GM10266 (cell line): ENCODE results near the gene FHL1.
"Not testable (repeated sequence)": the region's sequence is repeated elsewhere in the genome, so short reads cannot be mapped to it uniquely, and the experiment has no call there.

Experiments used
- DNase-seq: peaks from one replicate; pipeline ENCODE4 v3.0.0; 2012; ENCODE audit errors: extremely low spot score
- CTCF ChIP-seq: IDR thresholded peaks from 2 replicates; pipeline ENCODE4 v1.5.1; 2012; ENCODE audit warnings: mild to moderate bottlenecking, low read depth; ENCODE audit not compliant: control insufficient read depth, insufficient read depth; ENCODE audit errors: missing control alignments

Gene FHL1

GRCh38 chrX:136227074-136227473 lies 79.7 kb downstream of the FHL1 start:
- no peak for DNase-seq
- no peak for TF ChIP-seq CTCF

- TF ChIP-seq CTCF = no peak
- peak; percentile 6 for DNase-seq
These were observed 80.9 kb downstream of the FHL1 start for GRCh38 chrX:136227948-136228838.

- no peak for TF ChIP-seq CTCF
- DNase-seq = peak; percentile 9
These were observed 81.5 kb downstream of the FHL1 start for GRCh38 chrX:136228839-136229207.

GRCh38 chrX:136237074-136237473 lies 89.7 kb downstream of the FHL1 start:
- DNase-seq = no peak
- no peak for TF ChIP-seq CTCF

- not testable (repeated sequence) for DNase-seq
These were observed 90.5 kb downstream of the FHL1 start for GRCh38 chrX:136237849-136238248.

- DNase-seq = no peak
- no peak for TF ChIP-seq CTCF
These were observed 98.9 kb downstream of the FHL1 start for GRCh38 chrX:136246201-136246600.

- peak; percentile 29 for DNase-seq
- TF ChIP-seq CTCF = no peak
These were observed 103.1 kb downstream of the FHL1 start for GRCh38 chrX:136250191-136251040.
